OCI-LY7 (cell line): ENCODE results near the gene AMPD3. TPM values are rescaled to one million over a fixed set of nuclear protein-coding genes. Genes with fewer than 3 reads are reported as not detected.
"Not testable (repeated sequence)": the region's sequence is repeated elsewhere in the genome, so short reads cannot be mapped to it uniquely, and the experiment has no call there.

Experiments
- BruUV-seq: library from RNA; stranded (reverse); fragments of 400-500 nt; replicated peaks from 2 replicates; lab custom pipeline; 2021; lab: Mats Ljungman, UMichigan
- CTCF ChIA-PET: fragments of 300-600 bp; sonication (Branson Sonifier 250); formaldehyde crosslinking; loops from one replicate; lab custom pipeline; 2022; ENCODE audit warnings: antibody characterized with exemption; ENCODE audit not compliant: unreplicated experiment; lab: Charles Lee
- POLR2A ChIA-PET: fragments of 300-600 bp; sonication (Branson Sonifier 250); formaldehyde crosslinking; loops from one replicate; lab custom pipeline; 2022; ENCODE audit warnings: antibody characterized with exemption; lab: Charles Lee
- DNase-seq: peaks from one replicate; pipeline ENCODE4 v3.0.0-alpha.2; 2015; ENCODE audit warnings: low spot score
- H2AFZ ChIP-seq: fragments of 200-600 bp; sonication (generic), shearing (Covaris generic); 2 replicates; pipeline ENCODE4 v1.6.1; 2014; ENCODE audit warnings: mild to moderate bottlenecking, antibody characterized with exemption, low read length, moderate library complexity
- H3K27ac ChIP-seq: fragments of 200-600 bp; sonication (generic); 2 replicates; pipeline ENCODE4 v1.5.1; 2014; ENCODE audit warnings: mixed run types, low read depth, mild to moderate bottlenecking, moderate library complexity, low read length, inconsistent platforms; ENCODE audit not compliant: poor library complexity, severe bottlenecking
- H3K36me3 ChIP-seq: fragments of 200-600 bp; sonication (generic); 2 replicates; pipeline ENCODE4 v1.6.1; 2014; ENCODE audit warnings: mild to moderate bottlenecking, antibody characterized with exemption, low read length, moderate library complexity, mixed read lengths; ENCODE audit not compliant: insufficient read depth
- H3K4me1 ChIP-seq: fragments of 200-600 bp; sonication (generic); 2 replicates; pipeline ENCODE4 v1.5.1; 2014; ENCODE audit warnings: mild to moderate bottlenecking, low read length; ENCODE audit not compliant: insufficient read depth, poor library complexity, severe bottlenecking
- H3K4me2 ChIP-seq: fragments of 200-600 bp; sonication (generic); 2 replicates; pipeline ENCODE4 v1.6.1; 2014; ENCODE audit warnings: mild to moderate bottlenecking, low read length
- H3K4me3 ChIP-seq: fragments of 200-600 bp; sonication (generic); 2 replicates; pipeline ENCODE4 v1.5.1; 2014; ENCODE audit warnings: mild to moderate bottlenecking, low read depth, low read length; ENCODE audit not compliant: poor library complexity, severe bottlenecking
- H3K79me2 ChIP-seq: fragments of 200-600 bp; sonication (generic); 2 replicates; pipeline ENCODE4 v1.6.1; 2016; ENCODE audit warnings: low read depth, mild to moderate bottlenecking, low read length, moderate library complexity, mixed read lengths; ENCODE audit not compliant: insufficient read depth
- H3K9me2 ChIP-seq: fragments of 200-600 bp; sonication (generic); 2 replicates; pipeline ENCODE4 v1.6.1; 2016; ENCODE audit warnings: mild to moderate bottlenecking, low read length, mixed read lengths; ENCODE audit not compliant: insufficient read depth
- H3K9me3 ChIP-seq: fragments of 200-600 bp; sonication (generic); 2 replicates; pipeline ENCODE4 v1.6.1; 2014; ENCODE audit warnings: mild to moderate bottlenecking, mixed run types, low read length, mixed read lengths
- H4K20me1 ChIP-seq: fragments of 200-600 bp; sonication (generic); 2 replicates; pipeline ENCODE4 v1.6.1; 2014; ENCODE audit warnings: mild to moderate bottlenecking, antibody characterized with exemption, low read length, moderate library complexity, mixed read lengths; ENCODE audit not compliant: insufficient read depth
- EZH2phosphoT487 ChIP-seq: fragments of 200-600 bp; sonication (generic); IDR thresholded peaks from 2 replicates; pipeline ENCODE4 v1.6.1; 2018; ENCODE audit warnings: low read depth, borderline replicate concordance, mild to moderate bottlenecking, mixed run types, antibody characterized with exemption, low read length, moderate library complexity, mixed read lengths
- intact Hi-C: fragments of 100-400 bp; cut with micrococcal nuclease; formaldehyde crosslinking; loops from one replicate; pipeline ENCODE4 v1.10.0; 2022; ENCODE audit not compliant: unreplicated experiment
- total RNA-seq, 2 experiments: library from RNA; depleted of rRNA in 1 of 2; stranded (reverse); fragments of >200 nt in 1 of 2; shearing (Covaris generic) in 1 of 2; gene quantifications; 2 replicates each; pipeline ENCODE4 v1.2.3, GENCODE V29; 2014 to 2022
- TF ChIP-seq, protein P1 (sequence below): fragments of 200-600 bp; sonication (generic); conservative IDR thresholded peaks from 2 replicates; pipeline ENCODE4 v1.5.1; 2014; ENCODE audit warnings: mild to moderate bottlenecking, antibody characterized with exemption, low read length, moderate library complexity, mixed read lengths

AMPD3 gene
- total RNA-seq, 2 experiments from 2014 or later: 13.5 to 25.6 TPM

DNA sequence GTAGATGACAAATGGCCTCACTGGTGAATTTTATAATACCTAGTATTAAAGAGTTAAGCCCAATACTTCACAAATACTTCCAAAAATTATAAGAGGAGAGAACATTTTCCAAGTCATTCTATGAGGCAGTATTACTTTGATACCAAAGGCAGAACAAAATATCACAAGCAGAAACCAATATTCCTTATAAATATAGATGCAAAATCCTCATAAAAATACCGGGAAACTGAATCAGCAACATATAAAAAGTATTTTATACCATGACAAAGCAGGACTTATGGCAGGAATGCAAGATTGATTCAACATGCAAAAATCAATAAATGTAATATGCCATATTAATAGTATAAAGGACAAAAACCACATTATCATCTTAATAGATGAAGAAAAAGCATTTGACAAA is 22.1 kb upstream of the AMPD3 start:
- Histone ChIP-seq H3K4me2 (no peak overlapping the region), H3K4me3 (no peak overlapping the region), H3K9me3 (peaks cover 18% of the 10 kb centered on the region), H3K4me1 (no peaks in the 10 kb centered on the region), H3K79me2 (no peaks in the 10 kb centered on the region), H3K9me2 (no peaks in the 10 kb centered on the region), H4K20me1 (no peaks in the 10 kb centered on the region), H2AFZ (no peak overlapping the region), H3K27ac (no peak overlapping the region), H3K36me3 (no peaks in the 10 kb centered on the region)
- BruUV-seq: no TSS peak
- ChIA-PET CTCF (no interaction called here), POLR2A (no interaction called here)
- DNase-seq: no peak
- TF ChIP-seq EZH2phosphoT487: no peak
- TF ChIP-seq, protein P1, sequence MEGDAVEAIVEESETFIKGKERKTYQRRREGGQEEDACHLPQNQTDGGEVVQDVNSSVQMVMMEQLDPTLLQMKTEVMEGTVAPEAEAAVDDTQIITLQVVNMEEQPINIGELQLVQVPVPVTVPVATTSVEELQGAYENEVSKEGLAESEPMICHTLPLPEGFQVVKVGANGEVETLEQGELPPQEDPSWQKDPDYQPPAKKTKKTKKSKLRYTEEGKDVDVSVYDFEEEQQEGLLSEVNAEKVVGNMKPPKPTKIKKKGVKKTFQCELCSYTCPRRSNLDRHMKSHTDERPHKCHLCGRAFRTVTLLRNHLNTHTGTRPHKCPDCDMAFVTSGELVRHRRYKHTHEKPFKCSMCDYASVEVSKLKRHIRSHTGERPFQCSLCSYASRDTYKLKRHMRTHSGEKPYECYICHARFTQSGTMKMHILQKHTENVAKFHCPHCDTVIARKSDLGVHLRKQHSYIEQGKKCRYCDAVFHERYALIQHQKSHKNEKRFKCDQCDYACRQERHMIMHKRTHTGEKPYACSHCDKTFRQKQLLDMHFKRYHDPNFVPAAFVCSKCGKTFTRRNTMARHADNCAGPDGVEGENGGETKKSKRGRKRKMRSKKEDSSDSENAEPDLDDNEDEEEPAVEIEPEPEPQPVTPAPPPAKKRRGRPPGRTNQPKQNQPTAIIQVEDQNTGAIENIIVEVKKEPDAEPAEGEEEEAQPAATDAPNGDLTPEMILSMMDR: no peak
- intact Hi-C loops: no loop called here

DNA sequence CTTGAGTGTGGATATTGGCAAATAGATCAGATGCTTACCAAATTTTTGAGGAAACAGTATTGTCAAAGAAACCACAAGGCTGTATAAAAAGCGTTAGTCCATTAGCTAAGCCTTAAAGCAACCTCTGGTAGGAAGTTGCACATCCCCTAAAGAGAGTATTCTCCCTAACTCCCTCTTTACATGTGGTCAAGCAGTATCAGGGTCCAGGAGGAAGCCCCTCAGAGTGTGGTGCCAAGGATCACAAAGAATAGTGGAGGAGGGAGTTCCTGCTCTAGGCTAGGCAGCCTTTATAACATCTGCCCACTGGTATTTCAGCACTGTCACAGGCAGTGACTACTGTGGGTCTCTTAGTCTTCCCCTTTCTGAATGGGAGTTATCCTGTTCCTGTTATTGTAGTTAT is 18.8 kb upstream of the AMPD3 start:
- Histone ChIP-seq H3K9me3 (peaks cover 18% of the 10 kb centered on the region), H2AFZ (no peak overlapping the region), H3K4me3 (no peak overlapping the region), H3K36me3 (no peaks in the 10 kb centered on the region), H3K4me2 (no peak overlapping the region), H3K9me2 (no peaks in the 10 kb centered on the region), H4K20me1 (no peaks in the 10 kb centered on the region), H3K4me1 (no peaks in the 10 kb centered on the region), H3K79me2 (no peaks in the 10 kb centered on the region), H3K27ac (no peak overlapping the region)
- ChIA-PET POLR2A (interaction anchor here (0.7 kb wide), 2 partner anchors 22 to 1763 kb away, joined by 3 to 4 read pairs; no protein-coding TSS in a partner anchor), CTCF (no interaction called here)
- TF ChIP-seq, protein P1: no peak
- TF ChIP-seq EZH2phosphoT487: no peak
- intact Hi-C loops: no loop called here
- no peak for DNase-seq
- BruUV-seq: no TSS peak

DNA sequence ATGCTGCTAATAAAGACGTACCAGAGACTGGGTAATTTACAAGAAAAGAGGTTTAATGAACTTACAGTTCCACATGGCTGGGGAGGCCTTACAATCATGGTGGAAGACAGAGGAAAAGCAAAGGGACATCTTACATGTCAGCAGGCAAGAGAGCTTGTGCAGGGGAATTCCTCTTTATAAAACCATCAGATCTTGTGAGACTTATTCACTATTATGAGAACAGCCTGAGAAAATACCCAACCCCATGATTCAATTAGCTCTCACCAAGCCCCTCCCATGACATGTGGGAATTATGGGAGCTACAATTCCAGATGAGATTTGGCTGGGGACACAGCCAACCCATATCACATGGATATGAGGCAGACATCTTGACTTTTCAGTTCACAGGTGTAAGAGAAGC is 18.4 kb upstream of the AMPD3 start:
- DNase-seq, BruUV-seq, H3K9me2 ChIP-seq, H3K79me2 ChIP-seq, H3K4me2 ChIP-seq, H3K4me3 ChIP-seq, H3K27ac ChIP-seq, H4K20me1 ChIP-seq, CTCF ChIA-PET, H3K4me1 ChIP-seq, POLR2A ChIA-PET, H3K36me3 ChIP-seq, H2AFZ ChIP-seq, intact Hi-C loops: not testable (repeated sequence)
- H3K9me3 ChIP-seq: peaks cover 18% of the 10 kb centered on the region
